ENCODE results near the gene QRFP.

QRFP gene

DNA sequence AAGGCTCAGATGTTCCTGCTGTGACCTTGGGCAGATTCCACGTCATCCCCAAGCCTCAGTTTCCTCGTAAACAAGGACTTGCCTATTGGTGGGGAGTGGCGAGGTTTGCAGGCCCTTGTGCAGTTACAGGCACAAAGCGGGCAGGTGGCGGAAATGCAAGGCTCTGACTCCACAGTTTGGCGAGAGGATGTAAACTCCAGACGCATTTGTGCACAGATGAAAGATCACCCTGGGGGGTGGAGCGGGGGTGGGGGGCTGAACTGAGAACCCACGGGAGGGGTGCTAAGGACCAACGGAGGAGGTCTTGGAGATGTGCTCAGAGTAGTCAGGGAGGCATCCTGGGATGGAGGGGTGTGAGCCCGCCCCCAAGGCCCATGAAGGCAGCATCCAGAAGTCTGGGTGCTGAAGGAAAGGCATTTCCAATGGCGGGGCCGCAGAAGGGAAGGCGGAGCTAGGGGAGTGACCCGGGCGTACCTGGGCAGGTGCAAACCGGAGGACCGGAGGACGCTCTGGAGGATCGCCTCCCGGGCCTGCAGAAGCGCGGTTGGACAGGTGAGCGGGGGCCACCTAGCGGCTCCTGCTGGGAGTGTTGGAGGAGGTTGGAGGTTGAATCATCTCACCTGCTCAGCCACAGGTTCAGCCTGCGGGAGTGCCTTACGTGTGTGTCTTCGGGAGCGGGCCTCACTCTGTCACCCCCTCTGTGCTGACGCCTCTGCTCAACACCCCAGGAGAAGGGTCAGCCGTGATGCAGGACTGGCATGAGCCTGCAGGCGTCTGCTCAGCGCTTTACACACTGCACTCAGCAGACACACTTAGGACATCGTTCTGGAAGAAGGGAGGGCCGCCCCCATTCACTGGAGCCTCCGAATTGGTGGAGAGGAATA is 44.3 kb upstream of the QRFP start:
- no peak overlapping the region for H3K27ac ChIP-seq
- TF ChIP-seq, protein P1, sequence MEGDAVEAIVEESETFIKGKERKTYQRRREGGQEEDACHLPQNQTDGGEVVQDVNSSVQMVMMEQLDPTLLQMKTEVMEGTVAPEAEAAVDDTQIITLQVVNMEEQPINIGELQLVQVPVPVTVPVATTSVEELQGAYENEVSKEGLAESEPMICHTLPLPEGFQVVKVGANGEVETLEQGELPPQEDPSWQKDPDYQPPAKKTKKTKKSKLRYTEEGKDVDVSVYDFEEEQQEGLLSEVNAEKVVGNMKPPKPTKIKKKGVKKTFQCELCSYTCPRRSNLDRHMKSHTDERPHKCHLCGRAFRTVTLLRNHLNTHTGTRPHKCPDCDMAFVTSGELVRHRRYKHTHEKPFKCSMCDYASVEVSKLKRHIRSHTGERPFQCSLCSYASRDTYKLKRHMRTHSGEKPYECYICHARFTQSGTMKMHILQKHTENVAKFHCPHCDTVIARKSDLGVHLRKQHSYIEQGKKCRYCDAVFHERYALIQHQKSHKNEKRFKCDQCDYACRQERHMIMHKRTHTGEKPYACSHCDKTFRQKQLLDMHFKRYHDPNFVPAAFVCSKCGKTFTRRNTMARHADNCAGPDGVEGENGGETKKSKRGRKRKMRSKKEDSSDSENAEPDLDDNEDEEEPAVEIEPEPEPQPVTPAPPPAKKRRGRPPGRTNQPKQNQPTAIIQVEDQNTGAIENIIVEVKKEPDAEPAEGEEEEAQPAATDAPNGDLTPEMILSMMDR (conservative IDR thresholded peaks at IDR 0.05): peak; percentile 96

DNA sequence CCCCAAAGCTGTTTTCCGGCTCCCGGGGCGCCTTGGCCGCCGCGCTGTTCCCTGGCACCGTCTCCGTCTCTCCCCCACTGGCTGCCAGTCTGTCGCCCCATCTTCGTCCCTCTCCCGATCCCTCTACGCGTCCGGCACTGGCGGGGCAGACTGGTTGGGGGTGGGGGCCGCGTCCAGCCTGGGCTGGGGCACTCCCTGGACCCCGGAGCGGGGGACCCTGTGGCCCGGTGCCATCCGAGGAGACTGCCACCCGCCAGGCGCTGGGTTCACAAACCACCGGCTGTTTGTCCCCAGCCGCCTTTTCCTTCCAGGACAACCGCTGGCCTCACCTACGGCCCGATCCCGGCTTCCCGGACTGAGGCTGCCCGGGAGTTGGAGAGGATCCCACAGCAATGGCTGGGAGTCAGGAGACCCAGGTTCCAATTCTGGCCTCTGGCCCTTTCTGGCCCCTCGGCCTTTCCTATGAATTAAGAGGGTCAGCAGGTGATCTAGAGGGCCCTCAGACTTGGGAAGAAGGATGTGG is 43.5 kb upstream of the QRFP start:
- no peak overlapping the region for H3K27ac ChIP-seq
- TF ChIP-seq, protein P1 (conservative IDR thresholded peaks at IDR 0.05): no peak

DNA sequence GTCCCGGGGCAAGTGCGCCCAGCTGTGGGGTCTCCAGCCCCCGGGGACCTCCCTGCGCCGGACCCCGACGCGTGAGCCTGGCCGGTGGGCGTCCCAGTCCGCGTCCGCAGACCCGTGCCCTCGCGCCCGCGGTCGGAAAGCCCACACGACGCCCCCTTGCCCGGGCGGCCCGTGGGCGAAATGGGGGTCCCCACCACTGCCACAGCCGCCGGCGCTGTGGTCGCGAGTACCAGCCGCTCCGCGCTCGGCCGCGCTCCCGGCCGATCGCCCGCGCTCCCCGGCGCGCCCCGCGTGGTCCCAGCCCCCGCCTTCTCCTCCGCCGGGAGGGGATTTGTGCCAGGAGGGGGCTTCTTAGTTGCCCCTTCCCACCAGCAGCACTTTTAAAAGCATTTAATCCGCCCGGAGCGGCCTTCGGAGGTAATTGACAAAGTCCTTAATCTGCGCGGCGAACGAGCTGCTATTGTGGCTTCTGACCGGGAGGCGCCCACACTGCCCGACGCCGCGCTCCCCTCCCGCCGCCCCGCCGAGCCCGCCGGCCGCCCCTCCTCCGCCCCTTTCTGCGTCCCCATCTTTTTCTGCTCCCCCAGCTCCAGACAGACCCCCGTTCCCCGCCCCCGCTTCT is 42.9 kb upstream of the QRFP start:
- TF ChIP-seq, protein P1 (conservative IDR thresholded peaks at IDR 0.05): peak; percentile 33
- H3K27ac ChIP-seq: peak overlapping the region; percentile 31; the same call in 1 of the 2 replicates

DNA sequence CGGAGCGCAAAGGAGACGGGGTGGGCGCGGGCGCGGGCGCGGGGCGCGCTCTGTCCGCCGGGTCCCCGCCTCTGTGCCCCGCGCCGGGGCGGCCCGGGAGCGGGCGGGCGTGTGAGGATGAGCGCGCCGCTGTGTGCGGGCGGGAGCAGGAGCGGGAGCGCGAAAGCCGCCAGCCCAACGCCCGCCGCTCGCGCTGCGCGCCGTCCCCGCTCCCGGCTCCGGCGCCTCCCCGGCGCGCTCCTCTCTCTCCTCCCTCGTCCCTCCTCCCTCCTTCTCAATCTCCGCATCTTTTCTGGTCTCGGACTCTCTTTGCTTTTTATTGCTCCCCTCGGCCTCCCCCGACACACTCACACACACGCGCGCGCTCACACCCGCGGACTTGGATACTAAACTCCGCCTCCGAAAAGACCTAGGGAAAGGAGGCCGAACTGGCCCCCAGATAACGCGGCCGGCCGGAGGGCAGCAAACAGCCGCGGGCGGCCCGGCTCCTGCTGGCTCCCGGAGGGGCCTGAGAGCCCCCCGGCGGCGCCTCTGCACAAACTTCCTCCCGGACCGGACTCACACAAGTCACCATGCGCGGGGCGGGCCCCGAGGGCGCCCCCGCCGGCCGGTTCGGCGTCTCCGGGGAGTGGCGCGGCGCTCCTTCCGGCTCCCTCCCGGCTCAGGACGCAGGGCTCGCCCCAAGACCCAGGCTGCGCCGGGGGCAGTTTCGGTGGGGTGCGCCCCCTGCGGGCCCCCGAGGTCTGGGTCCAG is 42.2 kb upstream of the QRFP start, which contains the start of gene FIBCD1:
Gene FIBCD1, minus strand, starts transcription at position 596 of the 753 bp plus-strand sequence. CDS start 640 bp downstream, outside the sequence.
- H3K27ac ChIP-seq: peak within 1 kb of the TSS; percentile 31; the same call in 1 of the 2 replicates
- TF ChIP-seq, protein P1 (conservative IDR thresholded peaks at IDR 0.05): peak; percentile 67

DNA sequence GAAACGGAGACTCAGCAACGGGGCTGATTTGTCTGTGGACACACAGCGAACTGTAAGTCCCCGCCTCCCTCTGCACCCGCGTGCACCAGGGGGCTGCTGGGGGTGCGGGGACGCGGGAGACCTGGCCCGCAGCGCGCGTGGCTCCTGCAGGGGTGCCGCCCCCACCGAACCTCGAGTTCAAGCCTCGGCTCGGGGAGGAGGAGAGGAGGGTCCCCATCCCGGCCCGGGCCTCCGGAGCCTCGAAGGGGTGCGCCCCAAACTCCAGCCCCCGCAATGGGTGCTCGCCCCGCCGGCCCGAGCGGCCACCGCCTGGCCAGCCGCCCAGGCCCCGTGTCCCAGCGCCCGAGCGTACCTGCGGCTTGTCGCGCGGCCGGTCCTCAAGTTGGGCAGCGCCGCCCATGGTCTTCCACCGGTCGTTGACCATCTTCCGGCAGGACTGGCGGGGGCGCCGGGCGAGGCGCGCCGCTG is 41.6 kb upstream of the QRFP start:
- peak overlapping the region; percentile 31; the same call in 1 of the 2 replicates for H3K27ac ChIP-seq
- TF ChIP-seq, protein P1 (conservative IDR thresholded peaks at IDR 0.05): no peak

DNA sequence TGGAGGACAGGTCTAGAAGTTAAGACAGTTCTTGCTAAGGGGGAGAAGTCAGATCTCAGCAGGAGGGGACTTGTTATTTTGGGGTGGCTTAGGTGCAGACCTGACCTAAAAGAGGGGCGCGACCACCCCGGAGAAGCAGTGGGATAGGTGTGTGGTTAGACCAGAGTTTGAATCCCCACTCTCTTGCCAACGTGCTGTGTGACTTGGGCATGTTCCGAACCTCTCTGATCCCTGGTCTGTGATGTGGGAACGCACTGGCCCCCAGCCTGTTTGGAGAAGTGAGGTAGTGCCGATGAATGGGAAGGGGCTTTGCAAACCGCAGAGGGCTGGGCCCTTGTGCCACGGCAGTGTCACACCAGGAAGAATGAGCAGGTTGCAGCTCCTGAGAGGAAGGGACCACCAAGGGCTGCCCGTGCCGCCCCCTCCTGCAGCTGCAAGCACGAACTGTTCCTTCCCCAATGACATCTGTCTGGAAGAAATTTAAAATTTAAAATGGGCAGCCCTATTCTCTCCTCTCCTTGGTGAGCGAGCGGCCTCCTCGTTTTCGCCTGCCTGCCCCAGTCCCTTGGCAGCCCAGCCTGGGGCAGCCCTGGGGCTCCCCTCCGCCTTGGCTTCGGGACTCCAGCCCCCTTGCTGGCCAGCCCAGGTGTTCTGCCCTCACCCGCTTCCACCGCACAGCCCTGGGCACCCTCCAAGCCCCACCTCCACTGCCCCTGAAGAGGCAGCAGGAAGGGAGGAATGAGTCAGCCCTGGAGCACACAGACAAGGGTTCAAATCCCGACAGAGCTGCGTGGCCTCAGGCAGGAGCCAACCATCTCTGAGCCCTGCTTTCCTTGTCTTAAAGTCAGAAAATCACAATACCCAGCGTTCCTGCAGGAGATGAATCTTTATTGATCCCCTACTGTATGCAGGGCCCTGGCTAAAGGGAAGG is 40.8 kb upstream of the QRFP start:
- TF ChIP-seq, protein P1 (conservative IDR thresholded peaks at IDR 0.05): no peak
- H3K27ac ChIP-seq: no peak overlapping the region
